Hippocampal formation (tissue), 2 donors: ENCODE results near the gene SYNDIG1.
A peak's percentile ranks its signal among the peaks of the same experiment; 100 is the strongest.

Source experiments
- DNase-seq, 2 donors: peaks; one replicate each; lab custom pipeline; 2025; lab: John Stamatoyannopoulos, UW

SYNDIG1 gene

GRCh38 chr20:24658920-24659660 is 189.7 kb downstream of the SYNDIG1 start:
- peak in 1 of 2 donors; percentile 45 for DNase-seq

GRCh38 chr20:24659835-24660234 is 190.4 kb downstream of the SYNDIG1 start:
- DNase-seq: no peak

GRCh38 chr20:24660651-24661050 is 191.2 kb downstream of the SYNDIG1 start:
- DNase-seq: no peak

- DNase-seq: no peak
These were observed 191.8 kb downstream of the SYNDIG1 start for GRCh38 chr20:24661255-24661654.

- no peak for DNase-seq
These were observed 192.9 kb downstream of the SYNDIG1 start for GRCh38 chr20:24662322-24662721.

GRCh38 chr20:24662752-24663365 is 193.4 kb downstream of the SYNDIG1 start:
- no peak for DNase-seq

- no peak for DNase-seq
These were observed 194.1 kb downstream of the SYNDIG1 start for GRCh38 chr20:24663496-24663895.

- DNase-seq: no peak
These were observed 195.0 kb downstream of the SYNDIG1 start for GRCh38 chr20:24664266-24664986.

GRCh38 chr20:24665196-24665595 is 195.8 kb downstream of the SYNDIG1 start:
- DNase-seq: no peak

- DNase-seq: no peak
These were observed 196.3 kb downstream of the SYNDIG1 start for GRCh38 chr20:24665741-24666191.

DNA sequence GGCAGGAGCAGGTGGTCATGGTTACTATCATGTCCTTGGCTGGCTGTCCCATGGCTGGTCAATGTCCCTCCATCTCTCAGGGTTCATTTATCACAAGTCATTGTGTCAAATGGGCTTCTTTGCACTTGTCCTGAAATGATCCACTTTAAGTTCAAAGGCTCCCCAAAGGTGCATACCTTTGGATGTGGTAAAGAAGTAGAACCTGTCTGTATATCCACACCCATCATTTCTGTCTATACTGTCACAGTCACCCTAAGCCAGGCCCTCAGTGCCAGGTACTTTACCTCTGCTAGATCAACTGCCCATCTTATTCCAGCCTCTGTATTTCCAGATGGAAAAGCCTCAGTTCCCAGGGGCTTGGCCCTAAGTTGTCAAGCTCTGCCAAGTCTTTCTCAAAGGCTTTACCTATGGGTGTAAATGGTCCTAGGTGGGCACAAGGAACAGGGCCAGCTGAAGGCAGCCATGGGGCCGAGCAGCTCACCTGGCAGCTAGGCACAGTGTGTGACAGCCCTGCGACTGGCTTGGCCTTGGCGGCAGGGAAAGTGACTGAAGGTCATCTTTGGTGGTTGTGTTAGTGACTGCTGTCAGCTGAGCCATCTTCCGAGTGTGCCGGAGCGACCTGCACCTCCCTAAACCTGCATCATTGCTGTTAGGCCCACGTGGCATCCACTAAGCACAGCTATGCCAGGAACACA is 198.4 kb downstream of the SYNDIG1 start:
- no peak for DNase-seq

DNA sequence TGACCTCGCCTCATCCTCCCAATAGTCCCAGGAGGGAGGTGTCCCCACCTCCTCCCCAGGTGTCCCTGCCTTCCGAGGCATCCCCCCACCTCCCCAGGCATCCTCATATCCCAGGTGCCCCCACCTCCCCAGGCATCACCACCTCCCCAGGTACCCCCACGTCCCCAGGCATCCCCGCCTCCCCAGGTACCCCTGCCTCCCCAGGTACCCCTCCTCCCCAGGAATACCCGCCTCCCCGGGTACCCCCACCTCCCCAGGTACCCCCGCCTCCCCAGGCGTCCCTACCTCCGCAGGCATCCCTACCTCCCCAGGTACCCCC is 198.9 kb downstream of the SYNDIG1 start:
- DNase-seq: no peak

DNA sequence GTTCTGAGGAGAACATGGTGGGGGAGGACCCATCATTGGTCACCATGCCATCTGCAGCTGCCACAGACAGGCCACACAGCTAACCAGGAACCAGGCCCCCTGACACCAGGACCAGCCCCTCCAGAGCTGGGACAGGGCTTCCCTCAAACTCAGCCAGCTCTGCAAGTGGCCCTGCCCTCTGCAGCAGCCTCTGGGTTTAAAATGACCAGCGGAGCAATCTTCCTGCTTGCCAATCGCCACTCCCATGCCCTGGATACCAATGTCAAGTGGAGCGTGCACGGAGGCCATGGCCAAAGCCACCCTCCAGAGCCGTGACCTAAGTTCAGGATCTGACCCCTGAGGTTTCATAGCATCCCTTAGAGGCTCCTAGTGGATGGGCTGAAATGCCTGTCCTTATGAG is 199.4 kb downstream of the SYNDIG1 start:
- DNase-seq: no peak

DNA sequence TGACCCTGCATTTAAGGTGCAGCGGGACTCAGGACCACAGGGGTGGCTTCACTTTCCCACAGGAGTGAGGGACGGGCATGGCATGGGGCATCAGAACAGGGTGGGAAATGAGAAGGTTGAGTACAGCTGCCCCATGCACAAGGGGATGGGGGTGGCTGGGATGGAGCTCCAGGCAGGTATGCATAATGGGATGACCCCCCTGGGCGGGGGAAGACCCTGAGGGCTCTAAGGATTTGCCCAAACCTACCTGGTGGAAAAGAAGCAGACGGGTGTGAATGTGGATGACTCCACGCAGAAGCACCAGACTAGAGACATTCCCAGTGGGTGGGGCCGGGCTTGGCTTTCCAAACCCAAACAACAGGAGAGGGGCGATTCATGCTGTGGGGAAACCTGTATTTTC is 200.3 kb downstream of the SYNDIG1 start:
- DNase-seq: no peak

DNA sequence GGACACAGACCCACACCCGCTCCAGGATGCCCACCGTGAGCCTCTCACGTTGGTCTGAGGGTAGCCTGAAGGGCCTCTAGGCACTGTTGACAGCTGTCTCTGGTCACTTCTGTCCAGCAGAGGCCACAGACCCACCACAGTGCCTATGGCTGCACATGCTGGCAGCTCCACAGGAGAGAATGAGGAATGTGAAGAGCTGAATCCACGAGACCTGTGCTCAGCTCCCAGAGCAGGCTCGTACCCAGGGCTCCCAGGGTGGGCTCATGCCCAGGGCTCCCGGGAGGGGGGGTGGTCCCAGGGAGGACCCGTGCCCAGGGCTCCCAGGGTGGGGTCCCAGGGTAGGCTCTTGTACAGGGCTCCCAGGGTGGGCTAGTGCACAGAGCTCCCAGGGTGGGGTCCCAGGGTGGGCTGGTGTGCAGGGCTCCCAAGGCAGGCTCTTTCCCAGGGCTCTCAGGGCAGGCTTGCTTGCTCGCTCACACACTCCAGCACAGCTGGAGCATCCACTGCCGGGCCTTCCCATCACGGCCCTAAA is 201.0 kb downstream of the SYNDIG1 start:
- no peak for DNase-seq

- DNase-seq: no peak
These were observed 201.6 kb downstream of the SYNDIG1 start for GRCh38 chr20:24670981-24671380.

DNA sequence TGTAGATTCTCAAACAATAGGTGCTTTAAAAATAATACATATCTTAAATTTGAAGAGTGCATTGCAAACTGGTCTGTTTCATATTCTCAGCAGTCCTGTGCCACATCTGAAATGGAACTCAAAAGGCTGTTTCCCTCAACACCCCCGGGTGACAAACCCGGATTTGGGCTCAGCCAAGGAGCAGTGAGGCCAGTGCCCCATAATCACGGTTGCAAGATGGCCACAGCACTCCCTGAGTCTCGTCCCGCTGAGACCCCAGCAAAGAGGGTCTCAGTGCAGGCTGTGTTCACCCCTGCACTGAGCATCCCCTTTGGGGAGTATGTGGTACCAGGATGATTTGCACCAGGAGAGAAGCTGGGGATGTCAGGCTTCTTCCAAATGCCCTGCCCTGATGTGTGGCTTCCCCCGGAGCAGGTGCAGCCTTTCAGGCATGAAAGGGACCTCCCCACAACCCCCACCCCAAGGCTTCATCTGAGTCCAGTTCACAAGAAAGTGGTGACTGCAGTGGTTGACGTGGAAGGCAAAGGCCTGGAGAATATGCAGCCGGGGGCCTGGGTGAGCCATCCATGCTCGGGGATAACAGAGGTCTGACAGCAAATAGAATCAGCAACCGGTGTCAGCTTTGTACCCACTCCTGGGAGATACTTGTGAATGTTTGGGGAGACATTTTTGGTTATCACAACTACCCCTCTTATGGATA is 202.9 kb downstream of the SYNDIG1 start:
- no peak for DNase-seq

DNA sequence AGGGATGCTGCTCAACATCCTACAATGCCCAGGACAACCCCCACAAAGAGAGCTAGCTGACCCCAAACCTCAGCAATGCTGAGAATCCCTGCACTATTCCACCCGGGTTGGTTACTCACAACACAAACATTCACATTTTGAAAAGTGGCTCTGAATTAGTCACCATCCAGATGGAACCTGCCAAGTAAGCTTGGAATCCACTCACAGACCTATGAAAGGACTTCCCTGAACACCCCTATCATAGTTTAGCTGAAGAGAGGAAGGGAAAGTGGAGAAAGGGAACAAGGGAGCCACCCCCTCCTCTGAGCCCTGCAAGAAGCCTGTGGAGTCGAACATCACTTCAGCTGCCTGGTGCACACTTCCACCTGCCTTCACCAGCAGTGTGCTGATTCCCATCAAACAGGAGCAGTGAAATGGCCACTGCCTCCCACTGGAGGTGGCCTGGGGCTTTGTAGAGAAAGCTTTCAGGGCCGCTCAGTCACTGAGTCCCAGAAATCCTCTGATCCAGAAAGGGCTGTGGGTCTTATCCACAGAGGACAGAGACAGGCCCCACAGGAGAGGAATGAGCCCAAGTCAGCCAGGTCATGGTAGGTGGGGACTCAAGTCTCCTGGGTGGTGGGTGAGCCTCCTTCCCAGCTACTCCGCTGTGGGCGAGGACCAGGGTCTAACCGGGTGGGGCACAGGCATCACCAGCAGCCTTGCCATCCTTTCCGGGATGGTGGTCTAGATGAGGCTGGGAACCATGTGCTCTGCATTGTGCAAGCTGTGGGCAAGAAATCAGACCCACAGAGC is 203.7 kb downstream of the SYNDIG1 start:
- no peak for DNase-seq

- no peak for DNase-seq
These were observed 204.5 kb downstream of the SYNDIG1 start for GRCh38 chr20:24673678-24674570.
